Dendritic cell treated with granulocyte-macrophage colony-stimulating factor and Interleukin-4, amounts not matched to agents 40 ng/mL and 50 ng/mL, for 4 days (primary cell): Measurements from ENCODE around the gene GPR132.
A peak's percentile ranks its signal among the peaks of the same experiment; 100 is the strongest.
"Not testable (repeated sequence)": the region's sequence is repeated elsewhere in the genome, so short reads cannot be mapped to it uniquely, and the experiment has no call there.

Experiments
- H3K27ac Mint-ChIP-seq: one replicate; pipeline ENCODE4 v1.8.0; 2022; ENCODE audit warnings: mild to moderate bottlenecking, mixed read lengths
- H3K27me3 Mint-ChIP-seq: one replicate; pipeline ENCODE4 v1.8.0; 2022; ENCODE audit warnings: mild to moderate bottlenecking, mixed read lengths
- H3K36me3 Mint-ChIP-seq: one replicate; pipeline ENCODE4 v1.8.0; 2022; ENCODE audit warnings: low read depth, mixed read lengths
- H3K4me1 Mint-ChIP-seq: one replicate; pipeline ENCODE4 v1.8.0; 2022; ENCODE audit warnings: low read depth, mixed read lengths
- H3K4me3 Mint-ChIP-seq: one replicate; pipeline ENCODE4 v1.8.0; 2022; ENCODE audit warnings: mild to moderate bottlenecking, moderate library complexity, mixed read lengths
- H3K9me3 Mint-ChIP-seq: one replicate; pipeline ENCODE4 v1.8.0; 2022; ENCODE audit warnings: mixed read lengths
- intact Hi-C: fragments of 100-400 bp; cut with micrococcal nuclease; formaldehyde crosslinking; loops from one replicate; pipeline ENCODE4 v1.15.0; 2022

GPR132 gene

GRCh38 chr14:105065280-105066228 is at the start of gene GPR132:
TSS of gene GPR132 (minus strand) at chr14:105065430. CDS start at chr14:105055420, 10,010 bp downstream.
- intact Hi-C loops, result no loop called here

GRCh38 chr14:105109243-105109642 is 44.0 kb upstream of the GPR132 start:
- H3K9me3 Mint-ChIP-seq, intact Hi-C loops, H3K4me1 Mint-ChIP-seq, H3K27ac Mint-ChIP-seq, H3K4me3 Mint-ChIP-seq, H3K36me3 Mint-ChIP-seq: not testable (repeated sequence)
- peaks cover 27% of the 10 kb centered on the region for H3K27me3 Mint-ChIP-seq

More at GRCh38 chr14:105065280-105066228, at the start of gene GPR132:
- H3K4me3 Mint-ChIP-seq, result peak within 1 kb of the TSS; percentile 95
- H3K36me3 Mint-ChIP-seq, result peaks cover 29% of the 10 kb centered on the region
- peaks cover 92% of the 10 kb centered on the region for H3K4me1 Mint-ChIP-seq
- H3K27me3 Mint-ChIP-seq, result no peaks in the 10 kb centered on the region
- no peaks in the 10 kb centered on the region for H3K9me3 Mint-ChIP-seq
- peak within 1 kb of the TSS; percentile 98 for H3K27ac Mint-ChIP-seq

- Mint-ChIP-seq H3K27me3 (peaks cover 34% of the 10 kb centered on the region), H3K4me1 (no peaks in the 10 kb centered on the region), H3K36me3 (no peaks in the 10 kb centered on the region), H3K4me3 (no peak overlapping the region), H3K27ac (no peak overlapping the region), H3K9me3 (no peaks in the 10 kb centered on the region)
- intact Hi-C loops, result no loop called here
Observed at GRCh38 chr14:105108516-105108864, 43.3 kb upstream of the GPR132 start.

GRCh38 chr14:105107781-105108515 is 42.7 kb upstream of the GPR132 start:
- H3K27ac Mint-ChIP-seq, result no peak overlapping the region
- no peaks in the 10 kb centered on the region for H3K9me3 Mint-ChIP-seq
- H3K4me1 Mint-ChIP-seq, result no peaks in the 10 kb centered on the region
- no peaks in the 10 kb centered on the region for H3K36me3 Mint-ChIP-seq
- no peak overlapping the region for H3K4me3 Mint-ChIP-seq
- intact Hi-C loops, result no loop called here
- peaks cover 39% of the 10 kb centered on the region for H3K27me3 Mint-ChIP-seq

- intact Hi-C loops, result no loop called here
- H3K9me3 Mint-ChIP-seq, result no peaks in the 10 kb centered on the region
- H3K4me1 Mint-ChIP-seq, result no peaks in the 10 kb centered on the region
- no peaks in the 10 kb centered on the region for H3K36me3 Mint-ChIP-seq
- H3K27me3 Mint-ChIP-seq, result peaks cover 45% of the 10 kb centered on the region
- no peak overlapping the region for H3K27ac Mint-ChIP-seq
- H3K4me3 Mint-ChIP-seq, result no peak overlapping the region
Observed at GRCh38 chr14:105107351-105107750, 42.1 kb upstream of the GPR132 start.

GRCh38 chr14:105105158-105105557 is 39.9 kb upstream of the GPR132 start:
- Mint-ChIP-seq H3K4me3 (no peak overlapping the region), H3K27ac (no peak overlapping the region)

GRCh38 chr14:105102893-105103292 is 37.7 kb upstream of the GPR132 start:
- Mint-ChIP-seq H3K27ac (no peak overlapping the region), H3K27me3 (peaks cover 52% of the 10 kb centered on the region), H3K36me3 (no peaks in the 10 kb centered on the region), H3K9me3 (peaks cover 10% of the 10 kb centered on the region), H3K4me1 (peaks cover 5% of the 10 kb centered on the region), H3K4me3 (no peak overlapping the region)
- intact Hi-C loops, result no loop called here

More at GRCh38 chr14:105105158-105105557, 39.9 kb upstream of the GPR132 start:
- intact Hi-C loops, result no loop called here
- H3K9me3 Mint-ChIP-seq, result no peaks in the 10 kb centered on the region
- peaks cover 55% of the 10 kb centered on the region for H3K27me3 Mint-ChIP-seq
- no peaks in the 10 kb centered on the region for H3K36me3 Mint-ChIP-seq
- no peaks in the 10 kb centered on the region for H3K4me1 Mint-ChIP-seq

GRCh38 chr14:105102361-105102870 is 37.2 kb upstream of the GPR132 start:
- H3K36me3 Mint-ChIP-seq, result no peaks in the 10 kb centered on the region
- peaks cover 50% of the 10 kb centered on the region for H3K27me3 Mint-ChIP-seq
- intact Hi-C loops, result no loop called here
- peaks cover 10% of the 10 kb centered on the region for H3K9me3 Mint-ChIP-seq
- no peak overlapping the region for H3K27ac Mint-ChIP-seq
- no peak overlapping the region for H3K4me3 Mint-ChIP-seq
- peaks cover 5% of the 10 kb centered on the region for H3K4me1 Mint-ChIP-seq

GRCh38 chr14:105100910-105101309 is 35.7 kb upstream of the GPR132 start:
- intact Hi-C loops, result no loop called here
- Mint-ChIP-seq H3K9me3 (peaks cover 10% of the 10 kb centered on the region), H3K4me3 (no peak overlapping the region), H3K27ac (no peak overlapping the region), H3K27me3 (peaks cover 51% of the 10 kb centered on the region), H3K36me3 (no peaks in the 10 kb centered on the region), H3K4me1 (peaks cover 5% of the 10 kb centered on the region)

GRCh38 chr14:105099778-105100177 is 34.5 kb upstream of the GPR132 start:
- peaks cover 10% of the 10 kb centered on the region for H3K9me3 Mint-ChIP-seq
- no peaks in the 10 kb centered on the region for H3K36me3 Mint-ChIP-seq
- H3K27ac Mint-ChIP-seq, result no peak overlapping the region
- no peak overlapping the region for H3K4me3 Mint-ChIP-seq
- intact Hi-C loops, result no loop called here
- peaks cover 57% of the 10 kb centered on the region for H3K27me3 Mint-ChIP-seq
- peaks cover 5% of the 10 kb centered on the region for H3K4me1 Mint-ChIP-seq

GRCh38 chr14:105098316-105098715 is 33.1 kb upstream of the GPR132 start:
- Mint-ChIP-seq H3K9me3 (peaks cover 10% of the 10 kb centered on the region), H3K4me3 (no peak overlapping the region), H3K4me1 (peaks cover 16% of the 10 kb centered on the region), H3K36me3 (no peaks in the 10 kb centered on the region), H3K27me3 (peaks cover 62% of the 10 kb centered on the region), H3K27ac (no peak overlapping the region)
- intact Hi-C loops, result no loop called here

- Mint-ChIP-seq H3K4me1 (peaks cover 18% of the 10 kb centered on the region), H3K4me3 (no peak overlapping the region), H3K27me3 (peaks cover 59% of the 10 kb centered on the region), H3K36me3 (no peaks in the 10 kb centered on the region), H3K9me3 (peaks cover 10% of the 10 kb centered on the region), H3K27ac (no peak overlapping the region)
- intact Hi-C loops, result no loop called here
Observed at GRCh38 chr14:105097794-105098127, 32.5 kb upstream of the GPR132 start.

GRCh38 chr14:105096206-105096875 is 31.1 kb upstream of the GPR132 start:
- peaks cover 10% of the 10 kb centered on the region for H3K9me3 Mint-ChIP-seq
- intact Hi-C loops, result no loop called here
- no peak overlapping the region for H3K4me3 Mint-ChIP-seq

More at GRCh38 chr14:105096206-105096875, 31.1 kb upstream of the GPR132 start:
- H3K27ac Mint-ChIP-seq, result no peak overlapping the region
- no peaks in the 10 kb centered on the region for H3K36me3 Mint-ChIP-seq
- peaks cover 21% of the 10 kb centered on the region for H3K4me1 Mint-ChIP-seq
- H3K27me3 Mint-ChIP-seq, result peaks cover 65% of the 10 kb centered on the region
